SK-N-MC (cell line): ENCODE data around the gene CPXM2.

Experiments used
- EZH2 ChIP-seq: fragments of 200-600 bp; sonication (generic); IDR thresholded peaks from one replicate; pipeline ENCODE4 v1.6.1; 2017; ENCODE audit warnings: antibody characterized with exemption
- POLR2AphosphoS5 ChIP-seq: IDR thresholded peaks from 2 replicates; pipeline ENCODE4 v1.6.1; 2012; ENCODE audit warnings: mild to moderate bottlenecking, low read depth, low read length, borderline replicate concordance

DNA sequence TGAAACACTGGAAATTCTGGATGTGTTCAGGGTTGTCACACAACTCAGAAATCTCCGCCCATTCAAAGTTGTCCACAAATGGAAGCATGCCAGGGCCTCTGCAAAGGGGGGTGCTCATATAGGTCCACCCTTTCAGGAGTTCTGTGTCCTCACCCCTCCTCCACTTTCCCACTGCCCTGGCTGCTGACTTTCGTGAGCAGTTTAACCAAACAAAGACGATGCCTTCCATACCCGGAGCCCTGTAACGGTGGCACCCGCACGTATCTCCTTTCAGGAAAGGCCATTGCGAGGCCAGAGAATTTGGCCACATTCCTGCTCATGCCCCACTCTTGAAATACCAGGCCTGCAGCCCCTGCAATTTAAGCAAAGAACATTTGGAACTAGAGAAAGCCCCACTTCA, 1.4 kb downstream of the CPXM2 start:
- TF ChIP-seq EZH2 = no peak
- TF ChIP-seq POLR2AphosphoS5 = no peak
